Measurements from ENCODE around the gene JAGN1. TPM values are rescaled to one million over a fixed set of nuclear protein-coding genes. Genes with fewer than 3 reads are reported as not detected.

JAGN1 gene
- total and polyA plus RNA-seq, 9 of the 15 experiments (the other 6 are each of a cell fraction or from before 2014, with no cell fraction given) = 31.6 to 77.8 (median 40.3) TPM

GRCh38 chr3:9897408-9898372 is 7.3 kb downstream of the JAGN1 start (continued):
- TF ChIP-seq ETV1 (tag; conservative IDR thresholded peaks at IDR 0.05; ENCODE audit: low read depth) (peak; percentile 84), RBM14 (IDR thresholded peaks at IDR 0.05; ENCODE audit: borderline replicate concordance, insufficient read depth, low read depth, low read length) (no peak), MXI1 (IDR thresholded peaks at IDR 0.05; ENCODE audit: low read depth, low read length) (0 out of 2 replicates have a peak, but pooled peaks have one; percentile 27), RBBP5 (IDR thresholded peaks at IDR 0.05; ENCODE audit: borderline replicate concordance, insufficient read depth, low read length, poor library complexity, severe bottlenecking) (no peak), ZNF277 (CRISPR knock-in tag; IDR thresholded peaks at IDR 0.05; ENCODE audit: borderline replicate concordance) (no peak), ZNF318 (IDR thresholded peaks at IDR 0.05; ENCODE audit: borderline replicate concordance in 1 of 2, low read depth in 1 of 2) (no peak), PML (IDR thresholded peaks at IDR 0.05; ENCODE audit: low read length) (no peak), MEF2D (tag; conservative IDR thresholded peaks at IDR 0.05; ENCODE audit: low read depth) (peak; percentile 69; the same call in 1 of the 2 replicates), KLF10 (CRISPR knock-in tag; IDR thresholded peaks at IDR 0.05) (no peak), TFAP4 (CRISPR knock-in tag; IDR thresholded peaks at IDR 0.05; ENCODE audit: borderline replicate concordance) (no peak), ZFP1 (CRISPR knock-in tag; IDR thresholded peaks at IDR 0.05) (no peak), HCFC1 (IDR thresholded peaks at IDR 0.05; ENCODE audit: low read depth, low read length) (no peak), ZNF561 (CRISPR knock-in tag; conservative IDR thresholded peaks at IDR 0.05) (no peak)

Data from K562 (cell line).